ENCODE measurements around the gene ESYT2.
A peak's percentile ranks its signal among the peaks of the same experiment; 100 is the strongest.

ESYT2 gene

DNA sequence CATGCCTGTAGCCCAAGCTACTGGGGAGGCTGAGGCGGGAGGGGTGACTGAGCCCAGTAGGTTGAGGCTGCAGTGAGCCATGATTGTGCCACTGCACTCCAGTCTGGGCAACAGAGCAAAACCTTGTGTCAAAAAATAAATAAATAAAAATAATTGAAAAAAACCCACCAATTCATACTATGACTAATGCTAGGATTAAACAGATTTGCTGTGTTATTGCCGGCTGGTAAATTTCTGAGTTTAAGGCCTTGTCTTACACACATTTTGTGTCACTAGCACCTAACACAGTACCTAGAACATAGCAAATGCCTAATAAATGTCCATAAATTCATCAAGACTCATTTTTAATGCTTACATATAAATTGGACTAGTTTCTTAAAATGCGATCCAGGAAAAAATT is 8.7 kb downstream of the ESYT2 start:
- TF ChIP-seq, protein P1, sequence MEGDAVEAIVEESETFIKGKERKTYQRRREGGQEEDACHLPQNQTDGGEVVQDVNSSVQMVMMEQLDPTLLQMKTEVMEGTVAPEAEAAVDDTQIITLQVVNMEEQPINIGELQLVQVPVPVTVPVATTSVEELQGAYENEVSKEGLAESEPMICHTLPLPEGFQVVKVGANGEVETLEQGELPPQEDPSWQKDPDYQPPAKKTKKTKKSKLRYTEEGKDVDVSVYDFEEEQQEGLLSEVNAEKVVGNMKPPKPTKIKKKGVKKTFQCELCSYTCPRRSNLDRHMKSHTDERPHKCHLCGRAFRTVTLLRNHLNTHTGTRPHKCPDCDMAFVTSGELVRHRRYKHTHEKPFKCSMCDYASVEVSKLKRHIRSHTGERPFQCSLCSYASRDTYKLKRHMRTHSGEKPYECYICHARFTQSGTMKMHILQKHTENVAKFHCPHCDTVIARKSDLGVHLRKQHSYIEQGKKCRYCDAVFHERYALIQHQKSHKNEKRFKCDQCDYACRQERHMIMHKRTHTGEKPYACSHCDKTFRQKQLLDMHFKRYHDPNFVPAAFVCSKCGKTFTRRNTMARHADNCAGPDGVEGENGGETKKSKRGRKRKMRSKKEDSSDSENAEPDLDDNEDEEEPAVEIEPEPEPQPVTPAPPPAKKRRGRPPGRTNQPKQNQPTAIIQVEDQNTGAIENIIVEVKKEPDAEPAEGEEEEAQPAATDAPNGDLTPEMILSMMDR (IDR thresholded peaks at IDR 0.05; ENCODE audit: low read length, missing control alignments), result no peak
- H3K4me3 ChIP-seq (replicated peaks; ENCODE audit: low read depth, low read length), result no peak overlapping the region
- DNase-seq (ENCODE audit: low read depth), result no peak

DNA sequence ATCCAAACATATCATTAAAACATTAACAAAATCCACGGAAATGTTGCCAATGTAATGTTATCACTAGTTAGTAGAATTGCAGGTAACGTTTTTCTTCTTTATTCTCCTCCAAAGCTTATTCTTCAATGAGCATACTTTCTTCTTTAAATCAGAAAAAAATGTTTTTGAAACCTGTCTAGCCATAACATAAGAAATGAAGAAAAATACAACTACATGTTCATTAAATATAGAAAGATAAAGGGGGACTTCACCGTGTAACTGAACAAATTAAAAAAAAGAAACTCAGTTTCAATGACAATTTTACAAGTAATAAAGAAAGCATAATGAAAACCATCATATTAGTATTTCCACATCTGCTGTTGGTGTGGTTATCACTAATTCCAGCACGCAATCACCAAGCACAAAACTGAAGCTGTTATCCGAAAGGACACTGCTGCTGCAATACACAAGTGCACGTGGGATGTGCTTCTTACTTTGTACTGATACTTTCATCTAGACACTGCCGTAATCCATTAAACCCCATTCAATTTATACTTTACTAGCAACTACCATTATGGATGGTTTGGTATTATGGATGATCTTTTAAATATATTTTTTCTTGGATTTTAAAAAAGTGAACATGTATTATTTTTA is 9.6 kb downstream of the ESYT2 start:
- TF ChIP-seq, protein P1 (IDR thresholded peaks at IDR 0.05; ENCODE audit: low read length, missing control alignments), result no peak
- peak; percentile 51 for DNase-seq (ENCODE audit: low read depth)
- H3K4me3 ChIP-seq (replicated peaks; ENCODE audit: low read depth, low read length), result no peak overlapping the region

- TF ChIP-seq, protein P1 (IDR thresholded peaks at IDR 0.05; ENCODE audit: low read length, missing control alignments), result no peak
- peak; percentile 96 for DNase-seq (ENCODE audit: low read depth)
- peak overlapping the region; percentile 43 for H3K4me3 ChIP-seq (replicated peaks; ENCODE audit: low read depth, low read length)
Measured at GRCh38 chr7:158818325-158819213, 10.7 kb downstream of the ESYT2 start.

DNA sequence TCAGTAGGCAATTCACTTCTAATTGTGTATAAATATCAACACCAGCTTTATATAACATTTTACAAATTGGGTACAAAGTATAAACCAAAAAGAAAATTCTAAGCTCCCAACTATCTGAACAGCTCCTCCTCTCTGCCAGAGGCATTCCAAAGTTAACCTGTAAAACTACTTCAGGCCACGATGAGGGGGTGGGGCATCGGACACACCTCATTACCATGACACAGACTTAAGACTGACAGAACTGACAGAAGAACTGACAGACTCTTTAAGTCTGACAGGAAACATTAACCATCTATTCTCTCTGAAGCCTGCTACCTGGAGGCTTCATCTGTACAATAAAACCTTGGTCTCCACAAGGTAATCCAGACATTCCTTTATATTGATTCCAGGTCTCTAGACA is 12.3 kb downstream of the ESYT2 start:
- TF ChIP-seq, protein P1 (IDR thresholded peaks at IDR 0.05; ENCODE audit: low read length, missing control alignments), result no peak
- DNase-seq (ENCODE audit: low read depth), result no peak
- no peak overlapping the region for H3K4me3 ChIP-seq (replicated peaks; ENCODE audit: low read depth, low read length)

GRCh38 chr7:158816271-158816670 is 13.0 kb downstream of the ESYT2 start:
- TF ChIP-seq, protein P1 (IDR thresholded peaks at IDR 0.05; ENCODE audit: low read length, missing control alignments), result no peak
- H3K4me3 ChIP-seq (replicated peaks; ENCODE audit: low read depth, low read length), result no peak overlapping the region
- DNase-seq (ENCODE audit: low read depth), result no peak

- no peak overlapping the region for H3K4me3 ChIP-seq (replicated peaks; ENCODE audit: low read depth, low read length)
- TF ChIP-seq, protein P1 (IDR thresholded peaks at IDR 0.05; ENCODE audit: low read length, missing control alignments), result no peak
- DNase-seq (ENCODE audit: low read depth), result no peak
Measured at GRCh38 chr7:158815800-158816128, 13.5 kb downstream of the ESYT2 start.
